OCI-LY1 (cell line): ENCODE data around the gene GIPR.

Experiments used
- H2AFZ ChIP-seq: fragments of 200-600 bp; sonication (generic), shearing (Covaris generic); 2 replicates; pipeline ENCODE4 v1.6.0; 2014; ENCODE audit warnings: antibody characterized with exemption, mild to moderate bottlenecking, low read length
- H3F3A ChIP-seq: fragments of 200-600 bp; sonication (generic), shearing (Covaris generic); 2 replicates; pipeline ENCODE4 v1.6.0; 2014; ENCODE audit warnings: mild to moderate bottlenecking, antibody characterized with exemption, low read length, moderate library complexity; ENCODE audit not compliant: insufficient read depth
- H3K27ac ChIP-seq: fragments of 200-600 bp; sonication (generic); 2 replicates; pipeline ENCODE4 v1.5.1; 2014; ENCODE audit warnings: low read length, mixed run types, mild to moderate bottlenecking, low read depth; ENCODE audit not compliant: poor library complexity, severe bottlenecking
- H3K27me3 ChIP-seq: fragments of 200-600 bp; sonication (generic); 2 replicates; pipeline ENCODE4 v1.6.0; 2014; ENCODE audit warnings: antibody characterized with exemption, mild to moderate bottlenecking, low read length, moderate library complexity; ENCODE audit not compliant: insufficient read depth
- H3K36me3 ChIP-seq: fragments of 200-600 bp; sonication (generic); 2 replicates; pipeline ENCODE4 v1.6.1; 2014; ENCODE audit warnings: mild to moderate bottlenecking, antibody characterized with exemption, low read length, moderate library complexity, mixed read lengths; ENCODE audit not compliant: insufficient read depth
- H3K4me1 ChIP-seq: fragments of 200-600 bp; sonication (generic); 2 replicates; pipeline ENCODE4 v1.5.1; 2014; ENCODE audit warnings: mild to moderate bottlenecking, low read length, moderate library complexity; ENCODE audit not compliant: insufficient read depth, severe bottlenecking
- H3K4me2 ChIP-seq: fragments of 200-600 bp; sonication (generic), shearing (Covaris generic); 2 replicates; pipeline ENCODE4 v1.6.1; 2014; ENCODE audit warnings: low read length
- H3K4me3 ChIP-seq: fragments of 200-600 bp; sonication (generic); 2 replicates; pipeline ENCODE4 v1.5.1; 2014; ENCODE audit warnings: low read length, low read depth, mild to moderate bottlenecking, mixed read lengths; ENCODE audit not compliant: poor library complexity, severe bottlenecking
- H3K79me2 ChIP-seq: fragments of 200-600 bp; shearing (Covaris generic); 2 replicates; pipeline ENCODE4 v1.6.1; 2016; ENCODE audit warnings: mixed run types, low read length, mixed read lengths; ENCODE audit not compliant: insufficient read depth
- H3K9ac ChIP-seq: fragments of 200-600 bp; sonication (generic), shearing (Covaris generic); 2 replicates; pipeline ENCODE4 v1.6.1; 2014; ENCODE audit warnings: mild to moderate bottlenecking, low read length, mixed read lengths
- H3K9me2 ChIP-seq: fragments of 200-600 bp; sonication (generic), shearing (Covaris generic); 2 replicates; pipeline ENCODE4 v1.6.1; 2014; ENCODE audit warnings: low read depth, mild to moderate bottlenecking, low read length, mixed read lengths
- H3K9me3 ChIP-seq: fragments of 200-600 bp; shearing (Covaris generic); 2 replicates; pipeline ENCODE4 v1.6.1; 2014; ENCODE audit warnings: low read length, mixed read lengths
- H4K20me1 ChIP-seq: fragments of 200-600 bp; sonication (generic), shearing (Covaris generic); 2 replicates; pipeline ENCODE4 v1.6.0; 2016; ENCODE audit warnings: mild to moderate bottlenecking, low read length; ENCODE audit not compliant: insufficient read depth
- EZH2 ChIP-seq: fragments of 200-600 bp; sonication (generic), shearing (Covaris generic); IDR thresholded peaks from 2 replicates; pipeline ENCODE4 v1.8.0; 2017; ENCODE audit warnings: borderline replicate concordance, mixed run types, mild to moderate bottlenecking, antibody characterized with exemption, low read length, moderate library complexity, mixed read lengths
- TF ChIP-seq, protein P1 (sequence below): fragments of 200-600 bp; sonication (generic), shearing (Covaris generic); IDR thresholded peaks from 2 replicates; pipeline ENCODE4 v1.5.1; 2017; ENCODE audit warnings: mild to moderate bottlenecking, antibody characterized with exemption, low read length, moderate library complexity, mixed read lengths

GIPR gene

DNA sequence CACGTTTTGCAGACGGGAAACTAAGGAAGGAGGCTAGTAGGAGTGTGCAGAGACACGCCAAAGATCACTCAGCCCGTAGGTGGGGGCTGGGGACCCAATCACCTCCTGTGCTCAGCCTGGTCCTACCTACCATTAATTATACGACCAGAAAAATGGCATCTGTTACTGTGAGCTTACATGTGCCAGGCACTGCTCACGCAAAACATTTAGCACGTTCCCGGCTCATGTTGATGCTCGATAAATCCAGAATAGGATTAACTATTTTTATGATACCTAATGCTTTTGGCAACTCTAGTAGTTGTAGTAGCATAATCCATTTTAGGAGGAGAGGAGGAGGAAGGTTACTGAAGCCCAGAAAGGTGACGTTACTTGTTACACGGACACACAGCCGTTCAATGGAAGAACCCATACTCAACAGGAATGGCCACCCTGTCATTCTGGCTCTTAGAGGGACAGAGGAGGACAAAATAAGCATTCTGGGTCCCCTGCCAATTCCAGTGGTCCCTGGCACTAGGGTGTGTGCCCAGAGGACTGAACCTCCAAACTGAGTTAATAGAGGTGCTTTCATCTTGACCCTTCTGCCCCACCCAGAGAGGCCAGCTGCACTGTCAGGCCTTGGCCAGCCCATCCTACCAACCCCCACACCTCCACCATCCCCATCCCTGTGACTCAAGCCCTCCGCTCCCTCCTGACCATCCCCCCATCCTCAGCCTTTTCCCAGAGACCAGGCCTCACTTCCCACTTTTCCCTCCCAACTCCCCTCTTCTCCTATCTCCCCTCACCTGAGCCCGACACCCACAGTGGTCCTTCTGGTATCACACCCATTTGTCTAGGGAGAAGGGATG lies 23.9 kb upstream of the GIPR start:
- Histone ChIP-seq H3K4me3 (no peak overlapping the region), H3K79me2 (no peaks in the 10 kb centered on the region), H3K4me1 (peaks cover 44% of the 10 kb centered on the region), H4K20me1 (no peaks in the 10 kb centered on the region), H3K27ac (no peak overlapping the region), H3K9me2 (no peaks in the 10 kb centered on the region), H3K9me3 (no peaks in the 10 kb centered on the region), H3F3A (0 out of 2 replicates have a peak, but pooled peaks cover 3% of the 10 kb centered on the region), H2AFZ (no peak overlapping the region), H3K4me2 (peak overlapping the region; percentile 46; the same call in 1 of the 2 replicates), H3K27me3 (no peaks in the 10 kb centered on the region), H3K36me3 (no peaks in the 10 kb centered on the region), H3K9ac (no peak overlapping the region)
- TF ChIP-seq, protein P1, sequence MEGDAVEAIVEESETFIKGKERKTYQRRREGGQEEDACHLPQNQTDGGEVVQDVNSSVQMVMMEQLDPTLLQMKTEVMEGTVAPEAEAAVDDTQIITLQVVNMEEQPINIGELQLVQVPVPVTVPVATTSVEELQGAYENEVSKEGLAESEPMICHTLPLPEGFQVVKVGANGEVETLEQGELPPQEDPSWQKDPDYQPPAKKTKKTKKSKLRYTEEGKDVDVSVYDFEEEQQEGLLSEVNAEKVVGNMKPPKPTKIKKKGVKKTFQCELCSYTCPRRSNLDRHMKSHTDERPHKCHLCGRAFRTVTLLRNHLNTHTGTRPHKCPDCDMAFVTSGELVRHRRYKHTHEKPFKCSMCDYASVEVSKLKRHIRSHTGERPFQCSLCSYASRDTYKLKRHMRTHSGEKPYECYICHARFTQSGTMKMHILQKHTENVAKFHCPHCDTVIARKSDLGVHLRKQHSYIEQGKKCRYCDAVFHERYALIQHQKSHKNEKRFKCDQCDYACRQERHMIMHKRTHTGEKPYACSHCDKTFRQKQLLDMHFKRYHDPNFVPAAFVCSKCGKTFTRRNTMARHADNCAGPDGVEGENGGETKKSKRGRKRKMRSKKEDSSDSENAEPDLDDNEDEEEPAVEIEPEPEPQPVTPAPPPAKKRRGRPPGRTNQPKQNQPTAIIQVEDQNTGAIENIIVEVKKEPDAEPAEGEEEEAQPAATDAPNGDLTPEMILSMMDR: no peak
- no peak for TF ChIP-seq EZH2

DNA sequence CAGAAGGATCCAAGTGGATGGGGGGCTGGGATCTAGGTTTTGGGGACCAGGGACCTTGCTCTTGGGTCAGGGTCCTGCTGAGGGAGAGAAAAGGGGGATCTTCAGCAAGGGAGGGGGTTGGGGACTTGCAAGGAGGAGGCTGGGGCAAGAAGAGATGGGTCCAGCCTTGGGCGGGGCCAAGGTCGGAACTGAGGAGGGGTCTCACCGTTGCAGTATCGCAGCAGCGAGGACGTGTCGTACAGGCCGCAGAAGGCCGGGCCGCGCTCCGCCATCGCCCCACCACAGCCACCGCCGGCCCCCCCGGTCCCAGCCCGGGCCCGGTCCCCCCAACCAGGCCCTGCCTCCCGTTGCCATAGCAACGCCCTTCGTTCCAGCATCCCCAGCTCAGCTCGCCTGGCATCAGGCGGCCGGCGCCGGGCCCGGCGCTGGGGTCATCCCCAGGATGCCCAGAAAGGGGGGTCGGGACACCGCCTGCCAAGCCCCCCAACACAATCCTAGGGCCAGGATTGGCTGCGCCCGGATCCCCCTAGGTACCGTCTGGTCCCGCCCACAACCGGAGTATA lies 22.9 kb upstream of the GIPR start:
- peak overlapping the region; percentile 65 for H3K4me3 ChIP-seq
- H3K36me3 ChIP-seq: no peaks in the 10 kb centered on the region
- no peak overlapping the region for H3K27ac ChIP-seq
- no peak overlapping the region for H2AFZ ChIP-seq
- peak overlapping the region; percentile 70 for H3K4me2 ChIP-seq
- H3K79me2 ChIP-seq: no peaks in the 10 kb centered on the region
- no peak overlapping the region for H3K9ac ChIP-seq
- H3K9me3 ChIP-seq: no peaks in the 10 kb centered on the region
- no peaks in the 10 kb centered on the region for H3K9me2 ChIP-seq
- TF ChIP-seq, protein P1: no peak
- TF ChIP-seq EZH2: no peak
- H3K27me3 ChIP-seq: no peaks in the 10 kb centered on the region
- H3K4me1 ChIP-seq: peaks cover 35% of the 10 kb centered on the region
- 0 out of 2 replicates have a peak, but pooled peaks cover 3% of the 10 kb centered on the region for H3F3A ChIP-seq
- no peaks in the 10 kb centered on the region for H4K20me1 ChIP-seq

DNA sequence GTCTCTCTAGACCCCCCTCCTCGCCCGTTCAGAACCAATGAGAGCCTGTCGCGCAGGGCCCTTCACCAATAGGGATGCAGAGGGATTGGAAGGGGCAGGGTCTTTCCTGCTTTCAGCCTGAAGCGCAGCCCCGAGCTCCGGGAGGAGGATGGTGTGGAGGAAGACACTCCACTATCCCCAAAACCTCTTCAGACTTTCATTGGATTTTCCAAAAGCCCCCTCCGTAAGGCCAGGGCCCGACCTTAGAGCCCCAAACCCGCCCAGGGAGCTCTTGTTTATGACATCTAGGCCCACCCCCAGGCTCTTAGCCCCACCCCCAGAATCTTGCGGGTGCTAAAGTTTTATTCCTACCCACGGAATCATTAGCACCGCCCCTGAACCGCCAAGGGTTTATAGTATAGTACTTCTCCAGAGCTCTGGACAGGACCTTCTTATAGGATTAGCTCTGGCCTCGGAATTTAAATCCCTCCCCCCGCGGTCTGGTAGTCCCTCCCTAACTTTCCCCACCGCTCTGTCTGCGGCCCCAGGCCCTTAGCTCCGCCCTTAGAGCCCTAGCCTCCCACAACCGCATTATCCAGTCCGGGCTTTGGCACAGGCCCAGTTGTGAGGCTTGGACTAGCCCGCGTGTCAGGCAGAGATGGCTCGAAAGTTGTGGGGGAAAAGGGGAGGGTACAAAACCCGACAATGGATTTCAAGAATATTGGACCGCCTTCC lies 22.2 kb upstream of the GIPR start:
- H4K20me1 ChIP-seq: no peaks in the 10 kb centered on the region
- H3K4me2 ChIP-seq: peak overlapping the region; percentile 70
- no peaks in the 10 kb centered on the region for H3K9me2 ChIP-seq
- no peaks in the 10 kb centered on the region for H3K27me3 ChIP-seq
- TF ChIP-seq EZH2: no peak
- TF ChIP-seq, protein P1: no peak
- H3K36me3 ChIP-seq: no peaks in the 10 kb centered on the region
- H3K4me3 ChIP-seq: peak overlapping the region; percentile 65
- 0 out of 2 replicates have a peak, but pooled peaks cover 3% of the 10 kb centered on the region for H3F3A ChIP-seq
- H3K9me3 ChIP-seq: no peaks in the 10 kb centered on the region
- peaks cover 33% of the 10 kb centered on the region for H3K4me1 ChIP-seq
- no peaks in the 10 kb centered on the region for H3K79me2 ChIP-seq
- peak overlapping the region; percentile 40; the same call in 1 of the 2 replicates for H3K9ac ChIP-seq
- peak overlapping the region; percentile 97; the same call in 1 of the 2 replicates for H2AFZ ChIP-seq
- H3K27ac ChIP-seq: no peak overlapping the region
